C4-2B (cell line): ENCODE results near the gene NUTM2F.
"Not testable (repeated sequence)": the region's sequence is repeated elsewhere in the genome, so short reads cannot be mapped to it uniquely, and the experiment has no call there.

Experiments
- H3K27ac ChIP-seq: fragments of 450-650 bp; 2 replicates; pipeline ENCODE4 v1.5.1; 2017
- ZFX ChIP-seq: fragments of 450-650 bp; IDR thresholded peaks from 2 replicates; pipeline ENCODE4 v1.6.1; 2017
- TF ChIP-seq, protein P1 (sequence below): fragments of 450-650 bp; conservative IDR thresholded peaks from 2 replicates; pipeline ENCODE4 v1.5.1; 2017; ENCODE audit warnings: mild to moderate bottlenecking

Gene NUTM2F

GRCh38 chr9:94287877-94288513 is 40.4 kb downstream of the NUTM2F start:
- H3K27ac ChIP-seq: no peak overlapping the region
- no peak for TF ChIP-seq ZFX
- TF ChIP-seq, protein P1, sequence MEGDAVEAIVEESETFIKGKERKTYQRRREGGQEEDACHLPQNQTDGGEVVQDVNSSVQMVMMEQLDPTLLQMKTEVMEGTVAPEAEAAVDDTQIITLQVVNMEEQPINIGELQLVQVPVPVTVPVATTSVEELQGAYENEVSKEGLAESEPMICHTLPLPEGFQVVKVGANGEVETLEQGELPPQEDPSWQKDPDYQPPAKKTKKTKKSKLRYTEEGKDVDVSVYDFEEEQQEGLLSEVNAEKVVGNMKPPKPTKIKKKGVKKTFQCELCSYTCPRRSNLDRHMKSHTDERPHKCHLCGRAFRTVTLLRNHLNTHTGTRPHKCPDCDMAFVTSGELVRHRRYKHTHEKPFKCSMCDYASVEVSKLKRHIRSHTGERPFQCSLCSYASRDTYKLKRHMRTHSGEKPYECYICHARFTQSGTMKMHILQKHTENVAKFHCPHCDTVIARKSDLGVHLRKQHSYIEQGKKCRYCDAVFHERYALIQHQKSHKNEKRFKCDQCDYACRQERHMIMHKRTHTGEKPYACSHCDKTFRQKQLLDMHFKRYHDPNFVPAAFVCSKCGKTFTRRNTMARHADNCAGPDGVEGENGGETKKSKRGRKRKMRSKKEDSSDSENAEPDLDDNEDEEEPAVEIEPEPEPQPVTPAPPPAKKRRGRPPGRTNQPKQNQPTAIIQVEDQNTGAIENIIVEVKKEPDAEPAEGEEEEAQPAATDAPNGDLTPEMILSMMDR: no peak

DNA sequence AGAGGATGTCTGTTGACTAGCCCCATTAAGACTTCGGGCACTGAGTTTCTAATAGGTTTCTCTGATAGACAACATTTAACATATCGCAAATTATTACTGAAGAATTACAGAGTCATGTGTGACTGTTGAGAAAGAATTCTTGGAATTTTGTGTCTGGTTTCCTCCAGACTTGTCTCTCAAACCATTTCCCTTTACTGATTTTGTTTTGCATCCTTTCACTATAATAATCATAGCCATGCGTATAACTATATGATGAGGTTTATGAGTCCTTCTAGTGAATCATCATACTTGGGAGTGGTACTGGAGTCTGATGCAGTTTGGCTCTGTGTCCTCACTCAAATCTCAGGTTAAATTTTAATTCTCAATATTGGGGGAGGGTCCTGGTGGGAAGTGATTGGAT is 42.3 kb downstream of the NUTM2F start:
- TF ChIP-seq, protein P1: no peak
- TF ChIP-seq ZFX: no peak
- no peak overlapping the region for H3K27ac ChIP-seq

- no peak for TF ChIP-seq ZFX
- TF ChIP-seq, protein P1: no peak
- H3K27ac ChIP-seq: no peak overlapping the region
Observed at GRCh38 chr9:94281101-94281500, 47.3 kb downstream of the NUTM2F start.

- H3K27ac ChIP-seq: no peak overlapping the region
- TF ChIP-seq, protein P1: no peak
- TF ChIP-seq ZFX: no peak
Observed at GRCh38 chr9:94280409-94280989, 47.9 kb downstream of the NUTM2F start.

DNA sequence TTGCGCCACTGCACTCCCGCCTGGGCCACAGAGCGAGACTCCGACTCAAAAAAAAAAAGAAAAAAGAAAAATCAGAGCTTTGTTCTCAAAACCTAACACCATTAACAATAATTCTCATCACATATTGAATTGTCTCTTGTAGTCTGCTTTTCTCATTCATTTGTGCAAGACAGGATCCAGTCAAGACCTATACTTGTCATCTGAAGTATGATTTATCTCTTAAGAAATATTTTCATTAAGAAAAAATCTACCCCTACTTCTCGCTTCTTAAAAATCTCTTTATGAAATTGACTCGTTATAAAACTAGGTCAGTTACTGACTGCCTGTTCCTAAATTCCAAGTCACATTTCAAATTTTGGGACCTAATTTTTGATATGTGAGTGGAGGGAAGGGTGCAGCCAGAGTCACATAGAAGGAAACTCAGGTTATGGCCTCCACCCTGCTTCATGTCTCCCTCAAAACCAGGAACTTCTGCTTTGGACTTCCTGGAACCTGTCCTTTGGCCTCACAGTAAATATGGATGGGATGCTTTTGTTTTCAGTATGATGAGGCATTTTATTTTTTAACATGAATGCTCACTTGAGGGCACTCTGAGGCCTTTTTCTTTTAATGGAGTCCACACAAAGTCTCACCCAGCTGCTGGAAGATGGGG is 50.4 kb downstream of the NUTM2F start:
- H3K27ac ChIP-seq: no peak overlapping the region
- TF ChIP-seq, protein P1: no peak
- no peak for TF ChIP-seq ZFX

- H3K27ac ChIP-seq: not testable (repeated sequence)
Observed at GRCh38 chr9:94277029-94277428, 51.4 kb downstream of the NUTM2F start.

- no peak overlapping the region for H3K27ac ChIP-seq
- TF ChIP-seq, protein P1: no peak
- no peak for TF ChIP-seq ZFX
Observed at GRCh38 chr9:94270009-94270408, 58.4 kb downstream of the NUTM2F start.
